ENCODE measurements around the gene CPSF7.

DNA sequence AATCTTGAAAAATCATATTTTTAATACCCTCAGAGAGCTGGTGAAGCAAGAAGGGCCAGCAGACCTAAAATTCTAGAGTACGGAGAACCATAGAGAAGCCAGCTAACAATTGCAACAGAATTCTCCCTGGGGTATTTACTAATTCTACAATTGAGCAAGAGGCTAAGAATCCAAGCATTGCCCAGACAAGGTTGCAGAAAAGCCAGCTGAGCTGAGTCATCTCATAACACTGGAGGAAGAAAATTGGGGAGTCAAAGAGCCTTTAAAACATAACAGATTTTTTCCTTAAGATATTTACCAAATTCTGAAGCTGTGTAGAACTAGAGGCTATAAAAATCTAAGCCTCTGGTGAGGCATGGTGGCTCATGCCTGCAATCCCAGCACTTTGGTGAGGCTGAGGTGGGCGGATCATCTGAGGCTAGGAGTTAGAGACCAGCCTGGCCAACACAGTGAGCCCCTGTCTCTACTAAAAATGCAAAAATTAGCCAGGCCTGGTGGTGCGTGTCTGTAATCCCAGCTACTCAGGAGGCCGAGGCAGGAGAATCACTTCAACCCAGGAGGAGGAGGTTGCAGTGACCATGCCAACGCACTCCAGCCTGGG lies 51.0 kb downstream of the CPSF7 start:
- TF ChIP-seq, protein P1, sequence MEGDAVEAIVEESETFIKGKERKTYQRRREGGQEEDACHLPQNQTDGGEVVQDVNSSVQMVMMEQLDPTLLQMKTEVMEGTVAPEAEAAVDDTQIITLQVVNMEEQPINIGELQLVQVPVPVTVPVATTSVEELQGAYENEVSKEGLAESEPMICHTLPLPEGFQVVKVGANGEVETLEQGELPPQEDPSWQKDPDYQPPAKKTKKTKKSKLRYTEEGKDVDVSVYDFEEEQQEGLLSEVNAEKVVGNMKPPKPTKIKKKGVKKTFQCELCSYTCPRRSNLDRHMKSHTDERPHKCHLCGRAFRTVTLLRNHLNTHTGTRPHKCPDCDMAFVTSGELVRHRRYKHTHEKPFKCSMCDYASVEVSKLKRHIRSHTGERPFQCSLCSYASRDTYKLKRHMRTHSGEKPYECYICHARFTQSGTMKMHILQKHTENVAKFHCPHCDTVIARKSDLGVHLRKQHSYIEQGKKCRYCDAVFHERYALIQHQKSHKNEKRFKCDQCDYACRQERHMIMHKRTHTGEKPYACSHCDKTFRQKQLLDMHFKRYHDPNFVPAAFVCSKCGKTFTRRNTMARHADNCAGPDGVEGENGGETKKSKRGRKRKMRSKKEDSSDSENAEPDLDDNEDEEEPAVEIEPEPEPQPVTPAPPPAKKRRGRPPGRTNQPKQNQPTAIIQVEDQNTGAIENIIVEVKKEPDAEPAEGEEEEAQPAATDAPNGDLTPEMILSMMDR (IDR thresholded peaks at IDR 0.05; ENCODE audit: low read depth, low read length, missing input control), result no peak
- TF ChIP-seq, protein P2, sequence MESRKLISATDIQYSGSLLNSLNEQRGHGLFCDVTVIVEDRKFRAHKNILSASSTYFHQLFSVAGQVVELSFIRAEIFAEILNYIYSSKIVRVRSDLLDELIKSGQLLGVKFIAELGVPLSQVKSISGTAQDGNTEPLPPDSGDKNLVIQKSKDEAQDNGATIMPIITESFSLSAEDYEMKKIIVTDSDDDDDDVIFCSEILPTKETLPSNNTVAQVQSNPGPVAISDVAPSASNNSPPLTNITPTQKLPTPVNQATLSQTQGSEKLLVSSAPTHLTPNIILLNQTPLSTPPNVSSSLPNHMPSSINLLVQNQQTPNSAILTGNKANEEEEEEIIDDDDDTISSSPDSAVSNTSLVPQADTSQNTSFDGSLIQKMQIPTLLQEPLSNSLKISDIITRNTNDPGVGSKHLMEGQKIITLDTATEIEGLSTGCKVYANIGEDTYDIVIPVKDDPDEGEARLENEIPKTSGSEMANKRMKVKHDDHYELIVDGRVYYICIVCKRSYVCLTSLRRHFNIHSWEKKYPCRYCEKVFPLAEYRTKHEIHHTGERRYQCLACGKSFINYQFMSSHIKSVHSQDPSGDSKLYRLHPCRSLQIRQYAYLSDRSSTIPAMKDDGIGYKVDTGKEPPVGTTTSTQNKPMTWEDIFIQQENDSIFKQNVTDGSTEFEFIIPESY (IDR thresholded peaks at IDR 0.05), result peak; percentile 47
- TF ChIP-seq HNF4A (conservative IDR thresholded peaks at IDR 0.05) (peak; percentile 84 to 85), RAD21 (IDR thresholded peaks at IDR 0.05) (peak in 1 of 2 donors; percentile 17), EGR1 (IDR thresholded peaks at IDR 0.05; ENCODE audit: low read depth in 2 of 2) (no peak)
- TF ChIP-seq, protein P3, sequence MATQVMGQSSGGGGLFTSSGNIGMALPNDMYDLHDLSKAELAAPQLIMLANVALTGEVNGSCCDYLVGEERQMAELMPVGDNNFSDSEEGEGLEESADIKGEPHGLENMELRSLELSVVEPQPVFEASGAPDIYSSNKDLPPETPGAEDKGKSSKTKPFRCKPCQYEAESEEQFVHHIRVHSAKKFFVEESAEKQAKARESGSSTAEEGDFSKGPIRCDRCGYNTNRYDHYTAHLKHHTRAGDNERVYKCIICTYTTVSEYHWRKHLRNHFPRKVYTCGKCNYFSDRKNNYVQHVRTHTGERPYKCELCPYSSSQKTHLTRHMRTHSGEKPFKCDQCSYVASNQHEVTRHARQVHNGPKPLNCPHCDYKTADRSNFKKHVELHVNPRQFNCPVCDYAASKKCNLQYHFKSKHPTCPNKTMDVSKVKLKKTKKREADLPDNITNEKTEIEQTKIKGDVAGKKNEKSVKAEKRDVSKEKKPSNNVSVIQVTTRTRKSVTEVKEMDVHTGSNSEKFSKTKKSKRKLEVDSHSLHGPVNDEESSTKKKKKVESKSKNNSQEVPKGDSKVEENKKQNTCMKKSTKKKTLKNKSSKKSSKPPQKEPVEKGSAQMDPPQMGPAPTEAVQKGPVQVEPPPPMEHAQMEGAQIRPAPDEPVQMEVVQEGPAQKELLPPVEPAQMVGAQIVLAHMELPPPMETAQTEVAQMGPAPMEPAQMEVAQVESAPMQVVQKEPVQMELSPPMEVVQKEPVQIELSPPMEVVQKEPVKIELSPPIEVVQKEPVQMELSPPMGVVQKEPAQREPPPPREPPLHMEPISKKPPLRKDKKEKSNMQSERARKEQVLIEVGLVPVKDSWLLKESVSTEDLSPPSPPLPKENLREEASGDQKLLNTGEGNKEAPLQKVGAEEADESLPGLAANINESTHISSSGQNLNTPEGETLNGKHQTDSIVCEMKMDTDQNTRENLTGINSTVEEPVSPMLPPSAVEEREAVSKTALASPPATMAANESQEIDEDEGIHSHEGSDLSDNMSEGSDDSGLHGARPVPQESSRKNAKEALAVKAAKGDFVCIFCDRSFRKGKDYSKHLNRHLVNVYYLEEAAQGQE (IDR thresholded peaks at IDR 0.05), result peak; percentile 35

Measured in liver (tissue), 3 donors.